ENCODE results near the gene RTL5. TPM values are rescaled to one million over a fixed set of nuclear protein-coding genes. Genes with fewer than 3 reads are reported as not detected.

Gene RTL5
- total and polyA plus RNA-seq, 4 donors: 0.32 to 1.9 (median 0.96) TPM

- 84% methylated on average over 3 of the region's 3 CpGs for WGBS
- no peak for DNase-seq (ENCODE audit: low spot score)
- TF ChIP-seq CTCF (IDR thresholded peaks at IDR 0.05; ENCODE audit: low read depth, low read length, missing input control) (no peak), RAD21 (IDR thresholded peaks at IDR 0.05) (no peak), NR2F2 (IDR thresholded peaks at IDR 0.05) (no peak), TAF1 (conservative IDR thresholded peaks at IDR 0.05) (no peak), REST (IDR thresholded peaks at IDR 0.05) (no peak), RXRA (IDR thresholded peaks at IDR 0.05) (no peak), JUND (IDR thresholded peaks at IDR 0.05) (no peak), GABPA (IDR thresholded peaks at IDR 0.05 in 1 of 2, conservative IDR thresholded peaks at IDR 0.05 in 1 of 2) (no peak), ZBTB33 (IDR thresholded peaks at IDR 0.05) (no peak), FOXA1 (IDR thresholded peaks at IDR 0.05) (no peak), YY1 (IDR thresholded peaks at IDR 0.05) (no peak), EGR1 (IDR thresholded peaks at IDR 0.05; ENCODE audit: low read depth in 2 of 2) (no peak)
These were observed 42.5 kb downstream of the RTL5 start for GRCh38 chrX:72089254-72089653.

GRCh38 chrX:72088761-72089160 lies 43.0 kb downstream of the RTL5 start:
- Histone ChIP-seq H3K36me3 (ENCODE audit: control insufficient read depth in 4 of 4, insufficient read depth in 3 of 4, low read depth in 1 of 4, low read length in 3 of 4) (no peaks in the 10 kb centered on the region), H3K4me1 (ENCODE audit: control insufficient read depth in 4 of 4, insufficient read depth in 4 of 4, low read length in 3 of 4) (no peaks in the 10 kb centered on the region), H3K9me3 (ENCODE audit: control insufficient read depth in 4 of 4, low read length in 3 of 4) (no peaks in the 10 kb centered on the region), H3K9ac (ENCODE audit: low read depth in 1 of 2, low read length in 2 of 2) (no peak overlapping the region), H3K27me3 (ENCODE audit: control insufficient read depth in 4 of 4, insufficient read depth in 4 of 4, low read length in 3 of 4) (no peaks in the 10 kb centered on the region), H3K27ac (ENCODE audit: low read depth in 1 of 2, low read length in 2 of 2) (no peak overlapping the region), H3K4me3 (ENCODE audit: low read depth in 1 of 3, low read length in 3 of 3) (no peak overlapping the region)
- DNase-seq (ENCODE audit: low spot score): no peak
- 82% methylated on average over 6 of the region's 6 CpGs for WGBS
- TF ChIP-seq RAD21 (IDR thresholded peaks at IDR 0.05): no peak
- TF ChIP-seq ZBTB33 (IDR thresholded peaks at IDR 0.05): no peak
- no peak for TF ChIP-seq JUND (IDR thresholded peaks at IDR 0.05)
- TF ChIP-seq GABPA (IDR thresholded peaks at IDR 0.05 in 1 of 2, conservative IDR thresholded peaks at IDR 0.05 in 1 of 2): no peak
- no peak for TF ChIP-seq HNF4G (IDR thresholded peaks at IDR 0.05)
- no peak for TF ChIP-seq REST (IDR thresholded peaks at IDR 0.05)
- TF ChIP-seq YY1 (IDR thresholded peaks at IDR 0.05): no peak
- no peak for TF ChIP-seq SP1 (IDR thresholded peaks at IDR 0.05)
- TF ChIP-seq MAX (IDR thresholded peaks at IDR 0.05): no peak
- no peak for TF ChIP-seq CTCF (IDR thresholded peaks at IDR 0.05; ENCODE audit: low read depth, low read length, missing input control)

More at GRCh38 chrX:72089254-72089653, 42.5 kb downstream of the RTL5 start:
- Histone ChIP-seq H3K9me3 (ENCODE audit: control insufficient read depth in 4 of 4, low read length in 3 of 4) (no peaks in the 10 kb centered on the region), H3K4me3 (ENCODE audit: low read depth in 1 of 3, low read length in 3 of 3) (no peak overlapping the region), H3K4me1 (ENCODE audit: control insufficient read depth in 4 of 4, insufficient read depth in 4 of 4, low read length in 3 of 4) (no peaks in the 10 kb centered on the region), H3K27ac (ENCODE audit: low read depth in 1 of 2, low read length in 2 of 2) (no peak overlapping the region), H3K9ac (ENCODE audit: low read depth in 1 of 2, low read length in 2 of 2) (no peak overlapping the region), H3K36me3 (ENCODE audit: control insufficient read depth in 4 of 4, insufficient read depth in 3 of 4, low read depth in 1 of 4, low read length in 3 of 4) (no peaks in the 10 kb centered on the region), H3K27me3 (ENCODE audit: control insufficient read depth in 4 of 4, insufficient read depth in 4 of 4, low read length in 3 of 4) (no peaks in the 10 kb centered on the region)
